GM10847 (cell line): ENCODE data around the gene ADAMTS14.

ENCODE experiments used
- POLR2A ChIP-seq: IDR thresholded peaks from 2 replicates; pipeline ENCODE4 v1.6.1; 2011; ENCODE audit not compliant: insufficient read length; ENCODE audit errors: extremely low read depth

ADAMTS14 gene

GRCh38 chr10:70761727-70762350, 89.5 kb downstream of the ADAMTS14 start:
- TF ChIP-seq POLR2A: no peak

GRCh38 chr10:70762441-70763175, 90.3 kb downstream of the ADAMTS14 start:
- TF ChIP-seq POLR2A: no peak

- TF ChIP-seq POLR2A: no peak
These were observed 91.3 kb downstream of the ADAMTS14 start for GRCh38 chr10:70763567-70763966.

GRCh38 chr10:70765794-70766594, 93.7 kb downstream of the ADAMTS14 start:
- TF ChIP-seq POLR2A: no peak

GRCh38 chr10:70769121-70769520, 96.8 kb downstream of the ADAMTS14 start:
- no peak for TF ChIP-seq POLR2A

- TF ChIP-seq POLR2A: no peak
These were observed 97.7 kb downstream of the ADAMTS14 start for GRCh38 chr10:70770001-70770400.

GRCh38 chr10:70771311-70772194, 99.2 kb downstream of the ADAMTS14 start:
- no peak for TF ChIP-seq POLR2A

- TF ChIP-seq POLR2A: no peak
These were observed 100.3 kb downstream of the ADAMTS14 start for GRCh38 chr10:70772627-70773026.

- TF ChIP-seq POLR2A: no peak
These were observed 101.2 kb downstream of the ADAMTS14 start for GRCh38 chr10:70773461-70773860.

- no peak for TF ChIP-seq POLR2A
These were observed 101.9 kb downstream of the ADAMTS14 start for GRCh38 chr10:70773965-70774809.

- TF ChIP-seq POLR2A: no peak
These were observed 102.7 kb downstream of the ADAMTS14 start for GRCh38 chr10:70774810-70775678.

- no peak for TF ChIP-seq POLR2A
These were observed 103.6 kb downstream of the ADAMTS14 start for GRCh38 chr10:70775679-70776454.
